K562 treated with DMSO at 1 percent for 4 hours (cell line): Measurements from ENCODE around the gene ANKAR. TPM values are rescaled to one million over a fixed set of nuclear protein-coding genes. Genes with fewer than 3 reads are reported as not detected.

Experiments
- total RNA-seq: library from RNA; unstranded; fragments of 300-600 nt; gene quantifications from 2 replicates; pipeline ENCODE4 v1.2.3, GENCODE V29; 2022; ENCODE audit not compliant: insufficient read depth

Gene ANKAR
- 0.92 TPM in 1 of 2 replicates, not detected in the other for total RNA-seq

DNA sequence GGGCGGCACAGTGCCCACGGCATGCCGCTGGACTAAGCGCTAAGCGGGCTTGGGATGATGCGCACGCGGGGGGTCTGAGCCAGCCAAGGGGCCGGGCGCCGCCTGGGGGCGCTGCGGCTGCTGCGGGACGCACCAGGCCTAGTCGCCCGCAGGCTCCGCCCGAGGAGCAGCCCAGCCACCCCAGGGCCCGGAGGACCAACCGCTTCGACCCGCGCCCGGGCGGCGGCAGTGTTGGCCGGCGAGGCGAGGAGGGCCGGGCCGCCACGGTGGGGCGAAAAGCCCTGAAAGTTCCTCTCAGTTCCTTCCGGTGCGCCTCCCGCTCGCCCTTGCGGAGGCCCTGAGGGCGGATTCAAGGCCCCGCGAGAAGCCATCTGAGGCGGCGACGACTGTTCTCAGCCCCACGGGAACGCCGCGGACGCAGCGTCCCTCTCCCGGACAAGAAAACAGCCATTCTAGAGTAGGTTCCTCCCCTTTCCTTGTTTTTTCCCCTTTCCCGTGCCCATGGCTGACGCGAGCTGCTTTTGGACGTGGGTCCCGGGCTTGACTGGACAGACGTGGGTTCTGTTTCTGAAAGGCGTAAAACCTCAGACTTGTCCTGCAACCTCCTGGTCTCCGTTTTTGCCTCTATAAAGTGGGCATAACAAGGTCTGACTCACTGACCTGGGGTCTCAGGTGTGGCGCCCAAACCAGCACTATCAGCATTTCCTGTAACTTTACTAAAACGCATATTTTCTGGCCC lies at the start of gene ANKAR:
ANKAR (plus strand) TSS at position 297 of the 739 bp plus-strand sequence. CDS start 1,821 bp downstream, outside the sequence.

GRCh38 chr2:189661148-189661956 lies 13.1 kb upstream of the ANKAR start, which contains the start of gene ASNSD1:
ASNSD1 (plus strand) TSS chr2:189661459; CDS start chr2:189666133, 4,674 bp downstream.

Other genes with a start within 250 kb of the ANKAR start
- 14.4 and 15.0 TPM in 2 replicates for gene WDR75, start 233.2 kb upstream of the ANKAR start, total RNA-seq
- gene SLC40A1, start 93.9 kb upstream of the ANKAR start, total RNA-seq = 12.0 and 14.8 TPM in 2 replicates
- gene ASNSD1, start 13.2 kb upstream of the ANKAR start, total RNA-seq = 14.6 and 18.0 TPM in 2 replicates
- gene OSGEPL1, start 88.1 kb downstream of the ANKAR start, total RNA-seq = 4.0 and 4.1 TPM in 2 replicates
- 19.5 and 29.6 TPM in 2 replicates for gene ORMDL1, start 109.7 kb downstream of the ANKAR start, total RNA-seq
- gene PMS1, start 109.8 kb downstream of the ANKAR start, total RNA-seq = 4.7 and 5.7 TPM in 2 replicates